Muscle of back (tissue), 11 donors: ENCODE measurements around the gene MEFV. TPM values are rescaled to one million over a fixed set of nuclear protein-coding genes. Genes with fewer than 3 reads are reported as not detected.
"Not testable (repeated sequence)": the region's sequence is repeated elsewhere in the genome, so short reads cannot be mapped to it uniquely, and the experiment has no call there.

Experiments used
- DNase-seq, 3 donors: peaks; one replicate each; pipeline versions ENCODE4 v3.0.0 to v3.0.0-alpha.2; 2013
- polyA plus RNA-seq, 10 donors: library from polyadenylated mRNA; unstranded; fragments of 120-200 nt; gene quantifications; one replicate each; pipeline ENCODE4 v1.2.1, GENCODE V29; 2013; ENCODE audit not compliant: insufficient read length in 10 of 10

MEFV gene
- polyA plus RNA-seq, 10 donors: 0.09 to 0.65 (median 0.24) TPM

GRCh38 chr16:3216263-3216640 is 40.2 kb downstream of the MEFV start:
- DNase-seq: no peak

- no peak for DNase-seq
Observed at GRCh38 chr16:3215601-3216262, 40.7 kb downstream of the MEFV start.

- DNase-seq: no peak
Observed at GRCh38 chr16:3214904-3215600, 41.4 kb downstream of the MEFV start.

- no peak for DNase-seq
Observed at GRCh38 chr16:3212567-3212966, 43.9 kb downstream of the MEFV start.

GRCh38 chr16:3212006-3212405 is 44.4 kb downstream of the MEFV start:
- no peak for DNase-seq

- no peak for DNase-seq
Observed at GRCh38 chr16:3207086-3207953, 49.1 kb downstream of the MEFV start.

- not testable (repeated sequence) for DNase-seq
Observed at GRCh38 chr16:3205939-3206338, 50.5 kb downstream of the MEFV start.

GRCh38 chr16:3202903-3203539 is 53.4 kb downstream of the MEFV start:
- DNase-seq: no peak

GRCh38 chr16:3198334-3199072 is 57.9 kb downstream of the MEFV start:
- no peak for DNase-seq

GRCh38 chr16:3197694-3198333 is 58.6 kb downstream of the MEFV start:
- not testable (repeated sequence) for DNase-seq

GRCh38 chr16:3195975-3196374 is 60.5 kb downstream of the MEFV start:
- DNase-seq: no peak

GRCh38 chr16:3194792-3195191 is 61.6 kb downstream of the MEFV start:
- DNase-seq: no peak

- no peak for DNase-seq
Observed at GRCh38 chr16:3193221-3194212, 62.9 kb downstream of the MEFV start.

GRCh38 chr16:3192476-3193019 is 63.9 kb downstream of the MEFV start:
- DNase-seq: no peak

Other genes starting within 250 kb of the MEFV start
- gene CLDN9, start 243.7 kb downstream of the MEFV start, polyA plus RNA-seq: 1 to 10 TPM in 7 of 10 donors, under 1 TPM in 3; 0.45 to 2.6 (median 1.3) TPM
- gene CLDN6, start 238.4 kb downstream of the MEFV start, polyA plus RNA-seq: 1 to 10 TPM in 2 of 10 donors, under 1 TPM in 7, not detected in 1; 0.16 to 6.3 (median 0.31) TPM
- gene TNFRSF12A, start 236.3 kb downstream of the MEFV start, polyA plus RNA-seq: 10 to 100 TPM; 21.3 to 91.8 (median 36.6) TPM
- 100 to 1,000 TPM in 8 of 10 donors, 10 to 100 TPM in 2; 68.2 to 157 (median 121) TPM for gene HCFC1R1, start 232.7 kb downstream of the MEFV start, polyA plus RNA-seq
- gene THOC6, start 232.6 kb downstream of the MEFV start, polyA plus RNA-seq: 10 to 100 TPM; 15.9 to 26.9 (median 19.8) TPM
- gene BICDL2, start 219.7 kb downstream of the MEFV start, polyA plus RNA-seq: under 1 TPM in 6 of 10 donors, not detected in 4; 0.07 to 0.82 (median 0.11) TPM
- gene MMP25, start 210.1 kb downstream of the MEFV start, polyA plus RNA-seq: 1 to 10 TPM; 1.1 to 3.0 (median 1.8) TPM
- gene IL32, start 191.0 kb downstream of the MEFV start, polyA plus RNA-seq: 100 to 1,000 TPM in 6 of 10 donors, 10 to 100 TPM in 4; 43.8 to 181 (median 123) TPM
- gene ZSCAN10, start 157.3 kb downstream of the MEFV start, polyA plus RNA-seq: under 1 TPM in 8 of 10 donors, not detected in 2; 0.13 to 0.53 (median 0.20) TPM
- gene ZNF205, start 144.0 kb downstream of the MEFV start, polyA plus RNA-seq: 10 to 100 TPM in 7 of 10 donors, 1 to 10 TPM in 3; 7.5 to 14.6 (median 11.7) TPM
- 10 to 100 TPM in 5 of 10 donors, 1 to 10 TPM in 5; 8.1 to 11.6 (median 10.0) TPM for gene ZNF213, start 121.6 kb downstream of the MEFV start, polyA plus RNA-seq
- not detected for gene OR1F1, start 68.4 kb downstream of the MEFV start, polyA plus RNA-seq
- gene ZNF200, start 21.5 kb downstream of the MEFV start, polyA plus RNA-seq: 1 to 10 TPM; 5.1 to 9.2 (median 6.7) TPM
- 10 to 100 TPM; 22.9 to 34.2 (median 27.5) TPM for gene ZNF263, start 26.9 kb upstream of the MEFV start, polyA plus RNA-seq
- 10 to 100 TPM in 1 of 10 donors, 1 to 10 TPM in 9; 7.2 to 11.6 (median 8.4) TPM for gene TIGD7, start 48.8 kb upstream of the MEFV start, polyA plus RNA-seq
- 10 to 100 TPM; 19.4 to 37.1 (median 26.7) TPM for gene ZNF75A, start 48.9 kb upstream of the MEFV start, polyA plus RNA-seq
- under 1 TPM in 8 of 10 donors, not detected in 2; 0.20 to 0.50 (median 0.24) TPM for gene OR2C1, start 99.3 kb upstream of the MEFV start, polyA plus RNA-seq
- 10 to 100 TPM in 6 of 10 donors, 1 to 10 TPM in 4; 4.6 to 13.8 (median 10.9) TPM for gene ZSCAN32, start 144.4 kb upstream of the MEFV start, polyA plus RNA-seq
- 1 to 10 TPM; 6.8 to 9.6 (median 8.5) TPM for gene ZNF174, start 144.6 kb upstream of the MEFV start, polyA plus RNA-seq
- gene ZNF597, start 186.9 kb upstream of the MEFV start, polyA plus RNA-seq: 1 to 10 TPM; 1.4 to 2.7 (median 2.3) TPM
- 10 to 100 TPM; 27.3 to 36.3 (median 31.1) TPM for gene NAA60, start 187.0 kb upstream of the MEFV start, polyA plus RNA-seq
- gene C16orf90, start 238.9 kb upstream of the MEFV start, polyA plus RNA-seq: not detected
- gene CLUAP1, start 244.4 kb upstream of the MEFV start, polyA plus RNA-seq: 10 to 100 TPM; 14.8 to 30.1 (median 19.5) TPM